ENCODE results near the gene TRIM60. TPM values are rescaled to one million over a fixed set of nuclear protein-coding genes. Genes with fewer than 3 reads are reported as not detected.

The TRIM60 gene
- total and polyA plus RNA-seq, 8 donors: not detected

- no peaks in the 10 kb centered on the region for H3K36me3 ChIP-seq
- TF ChIP-seq CTCF (IDR thresholded peaks at IDR 0.05): no peak
- no peaks in the 10 kb centered on the region for H3K9me3 ChIP-seq
Observed at GRCh38 chr4:165005352-165005925, 26.4 kb upstream of the TRIM60 start.

GRCh38 chr4:165006456-165006855 is 25.3 kb upstream of the TRIM60 start:
- ATAC-seq: no peak

More at GRCh38 chr4:165005352-165005925, 26.4 kb upstream of the TRIM60 start:
- H3K27me3 ChIP-seq: no peaks in the 10 kb centered on the region
- H3K4me1 ChIP-seq: no peaks in the 10 kb centered on the region
- intact Hi-C loops (cut with DNase I): no loop called here
- DNase-seq (no peak), ATAC-seq (no peak)
- no peak overlapping the region for H3K4me3 ChIP-seq
- H3K27ac ChIP-seq: no peak overlapping the region

GRCh38 chr4:165006886-165007285 is 24.9 kb upstream of the TRIM60 start:
- Histone ChIP-seq H3K36me3 (no peaks in the 10 kb centered on the region), H3K27me3 (no peaks in the 10 kb centered on the region), H3K9me3 (no peaks in the 10 kb centered on the region), H3K4me3 (no peak overlapping the region), H3K4me1 (no peaks in the 10 kb centered on the region), H3K27ac (no peak overlapping the region)
- intact Hi-C loops (cut with DNase I): no loop called here
- TF ChIP-seq CTCF (IDR thresholded peaks at IDR 0.05): no peak
- DNase-seq (no peak), ATAC-seq (no peak)

More at GRCh38 chr4:165006456-165006855, 25.3 kb upstream of the TRIM60 start:
- Histone ChIP-seq H3K36me3 (no peaks in the 10 kb centered on the region), H3K4me3 (no peak overlapping the region), H3K27me3 (no peaks in the 10 kb centered on the region), H3K27ac (no peak overlapping the region), H3K4me1 (no peaks in the 10 kb centered on the region), H3K9me3 (no peaks in the 10 kb centered on the region)
- no peak for TF ChIP-seq CTCF (IDR thresholded peaks at IDR 0.05)
- no peak for DNase-seq
- intact Hi-C loops (cut with DNase I): no loop called here

GRCh38 chr4:165009493-165010227 is 22.1 kb upstream of the TRIM60 start:
- intact Hi-C loops (cut with DNase I): no loop called here
- no peaks in the 10 kb centered on the region for H3K36me3 ChIP-seq
- TF ChIP-seq CTCF (IDR thresholded peaks at IDR 0.05): no peak
- no peak overlapping the region for H3K27ac ChIP-seq
- no peak overlapping the region for H3K4me3 ChIP-seq
- no peaks in the 10 kb centered on the region for H3K9me3 ChIP-seq
- H3K27me3 ChIP-seq: no peaks in the 10 kb centered on the region
- DNase-seq: no peak
- no peaks in the 10 kb centered on the region for H3K4me1 ChIP-seq
- no peak for ATAC-seq

GRCh38 chr4:165010487-165010886 is 21.3 kb upstream of the TRIM60 start:
- Histone ChIP-seq H3K4me1 (no peaks in the 10 kb centered on the region), H3K9me3 (no peaks in the 10 kb centered on the region), H3K36me3 (no peaks in the 10 kb centered on the region), H3K27me3 (no peaks in the 10 kb centered on the region), H3K4me3 (no peak overlapping the region), H3K27ac (no peak overlapping the region)
- ATAC-seq (no peak), DNase-seq (no peak)
- TF ChIP-seq CTCF (IDR thresholded peaks at IDR 0.05): no peak
- intact Hi-C loops (cut with DNase I): no loop called here
